GM19240 (cell line): ENCODE measurements around the gene WIPF2.

Experiments
- DNase-seq: peaks from one replicate; pipeline ENCODE4 v3.0.0; 2011; ENCODE audit warnings: low spot score; ENCODE audit not compliant: insufficient read length

WIPF2 gene

DNA sequence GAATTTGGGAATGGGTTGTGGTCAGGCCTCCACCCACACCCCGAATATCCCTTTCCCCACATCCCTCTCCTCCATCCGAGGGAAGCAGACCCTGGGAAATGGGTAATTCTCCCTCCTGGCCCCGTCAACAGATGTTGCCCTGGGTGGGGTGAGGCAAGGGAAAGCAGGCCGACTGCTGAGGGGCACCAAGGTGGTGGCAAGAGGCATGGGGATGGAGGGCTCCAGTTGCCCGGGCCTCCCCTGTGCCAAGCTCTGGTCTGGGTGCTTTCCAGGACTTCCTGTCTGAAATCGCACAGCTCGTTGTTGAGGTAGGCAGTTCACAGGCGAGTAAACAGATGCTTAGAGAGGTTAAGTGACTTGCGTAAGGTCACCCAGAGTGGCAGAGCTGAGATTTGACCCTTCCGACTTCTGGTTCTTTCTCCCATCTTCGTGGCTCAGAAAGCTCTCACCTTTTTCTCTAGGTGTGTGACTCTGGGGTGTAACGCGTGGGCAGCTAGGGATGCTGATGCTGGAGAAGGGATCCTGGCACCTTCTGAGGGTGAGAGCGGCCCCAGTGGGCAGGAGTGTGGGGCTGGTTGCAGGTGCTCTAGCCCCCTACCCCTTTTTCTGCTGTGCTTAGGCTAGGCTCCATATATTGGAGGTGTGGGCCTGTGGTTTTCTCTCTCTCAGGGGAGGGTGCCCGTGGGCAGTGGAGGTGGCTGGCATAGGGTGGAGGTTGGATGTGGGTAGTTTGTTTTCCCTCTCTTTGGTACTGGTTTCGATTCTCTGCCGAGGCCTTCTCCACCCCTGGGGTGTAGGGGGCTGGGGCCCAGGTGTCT, 107.1 kb downstream of the WIPF2 start:
- DNase-seq, result no peak

DNA sequence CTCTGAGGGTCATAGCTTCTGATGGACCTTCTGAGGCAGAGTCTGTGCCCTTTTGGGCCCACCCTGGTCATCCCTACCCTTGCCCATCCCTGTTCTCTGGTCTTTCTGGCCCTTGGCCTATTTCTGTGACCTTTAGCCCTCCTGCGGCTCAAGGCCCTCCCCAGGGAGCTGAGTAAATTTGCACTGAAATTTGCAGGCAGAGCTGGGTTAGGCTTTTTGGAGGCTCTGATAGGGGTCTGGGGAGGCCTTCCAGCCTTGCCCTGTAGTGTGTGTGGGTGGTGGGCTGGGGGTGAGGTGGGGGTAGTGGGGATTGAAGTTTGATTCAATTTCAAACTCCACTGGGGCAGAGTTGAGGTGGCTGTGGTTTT, 107.7 kb downstream of the WIPF2 start:
- no peak for DNase-seq

- no peak for DNase-seq
These were observed 108.2 kb downstream of the WIPF2 start for GRCh38 chr17:40327244-40327729.

- DNase-seq, result no peak
These were observed 108.8 kb downstream of the WIPF2 start for GRCh38 chr17:40327735-40328385.

DNA sequence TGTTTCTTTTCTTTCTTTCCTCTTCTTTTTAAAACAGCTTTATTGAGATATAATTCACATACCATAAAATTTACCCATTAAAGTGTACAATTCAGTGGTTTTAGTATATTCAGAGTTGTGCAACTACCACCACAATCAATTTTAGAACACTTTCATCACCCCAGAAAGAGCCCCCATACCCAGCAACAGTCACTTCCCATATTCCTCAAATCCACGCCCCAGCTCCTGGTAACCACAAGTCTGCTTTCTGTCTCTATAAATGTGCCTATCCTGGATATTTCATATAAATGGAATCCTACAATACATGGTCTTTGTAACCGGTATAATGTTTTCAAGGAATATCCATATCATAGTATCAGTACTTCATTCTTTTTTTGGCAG, 109.3 kb downstream of the WIPF2 start:
- no peak for DNase-seq

DNA sequence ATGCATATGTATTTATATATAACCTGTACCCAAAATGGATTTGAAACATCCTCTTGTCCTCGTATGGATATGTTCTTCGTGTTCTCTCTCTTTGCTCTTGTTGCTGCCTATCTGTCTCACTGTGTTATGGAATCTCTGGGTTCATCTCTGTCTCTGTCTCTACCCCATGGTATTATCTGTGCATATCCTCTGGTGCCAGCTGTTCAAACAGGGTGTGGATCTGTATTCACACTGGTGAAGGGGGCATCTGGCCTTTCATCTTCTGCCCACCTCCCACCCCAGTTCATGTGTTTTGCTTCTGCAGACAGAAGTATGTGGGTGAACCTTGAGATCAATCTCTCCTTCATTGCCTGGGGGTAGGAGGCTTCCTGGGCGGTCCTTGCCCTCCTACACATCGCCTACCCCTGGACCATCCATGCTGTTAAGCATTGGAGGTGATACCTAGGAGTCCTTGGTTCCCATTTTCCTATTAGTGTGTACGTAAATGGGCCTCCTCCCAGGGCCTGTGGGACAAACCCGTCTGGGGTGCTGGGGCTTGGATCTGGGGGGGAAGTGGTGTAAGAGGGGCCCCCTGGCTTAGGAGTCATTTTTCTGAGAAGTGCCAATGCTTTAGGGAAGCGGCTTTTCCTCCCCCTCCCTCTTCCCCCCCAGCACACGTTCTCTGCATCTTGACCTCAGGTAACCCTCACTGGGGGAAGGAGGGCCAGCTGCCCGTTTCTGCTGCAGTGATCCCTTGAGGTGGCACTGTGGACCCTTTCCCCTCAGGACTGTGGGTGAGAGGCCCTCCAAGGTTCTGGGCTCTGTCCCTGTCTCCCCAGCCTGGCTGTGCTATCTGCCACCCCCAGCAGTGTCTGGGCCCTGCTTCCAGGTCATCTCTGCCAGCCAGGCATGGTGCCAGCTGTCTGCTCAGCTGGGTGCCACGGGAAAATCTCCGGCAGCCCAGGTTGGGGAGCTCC, 111.0 kb downstream of the WIPF2 start:
- no peak for DNase-seq

DNA sequence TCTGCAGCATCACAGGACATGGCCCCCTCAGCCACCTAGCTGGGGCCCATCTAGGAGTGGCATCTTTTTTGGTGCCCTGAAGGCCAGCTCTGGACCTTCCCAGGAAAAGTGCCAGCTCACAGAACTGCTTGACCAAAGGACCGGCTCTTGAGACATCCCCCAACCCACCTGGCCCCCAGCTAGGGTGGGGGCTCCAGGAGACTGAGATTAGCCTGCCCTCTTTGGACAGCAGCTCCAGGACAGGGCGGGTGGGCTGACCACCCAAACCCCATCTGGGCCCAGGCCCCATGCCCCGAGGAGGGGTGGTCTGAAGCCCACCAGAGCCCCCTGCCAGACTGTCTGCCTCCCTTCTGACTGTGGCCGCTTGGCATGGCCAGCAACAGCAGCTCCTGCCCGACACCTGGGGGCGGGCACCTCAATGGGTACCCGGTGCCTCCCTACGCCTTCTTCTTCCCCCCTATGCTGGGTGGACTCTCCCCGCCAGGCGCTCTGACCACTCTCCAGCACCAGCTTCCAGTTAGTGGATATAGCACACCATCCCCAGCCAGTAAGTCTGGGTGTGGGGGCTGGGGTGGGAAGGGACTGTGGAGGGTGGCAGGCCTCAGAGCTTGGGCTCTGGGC, 111.9 kb downstream of the WIPF2 start:
- no peak for DNase-seq

DNA sequence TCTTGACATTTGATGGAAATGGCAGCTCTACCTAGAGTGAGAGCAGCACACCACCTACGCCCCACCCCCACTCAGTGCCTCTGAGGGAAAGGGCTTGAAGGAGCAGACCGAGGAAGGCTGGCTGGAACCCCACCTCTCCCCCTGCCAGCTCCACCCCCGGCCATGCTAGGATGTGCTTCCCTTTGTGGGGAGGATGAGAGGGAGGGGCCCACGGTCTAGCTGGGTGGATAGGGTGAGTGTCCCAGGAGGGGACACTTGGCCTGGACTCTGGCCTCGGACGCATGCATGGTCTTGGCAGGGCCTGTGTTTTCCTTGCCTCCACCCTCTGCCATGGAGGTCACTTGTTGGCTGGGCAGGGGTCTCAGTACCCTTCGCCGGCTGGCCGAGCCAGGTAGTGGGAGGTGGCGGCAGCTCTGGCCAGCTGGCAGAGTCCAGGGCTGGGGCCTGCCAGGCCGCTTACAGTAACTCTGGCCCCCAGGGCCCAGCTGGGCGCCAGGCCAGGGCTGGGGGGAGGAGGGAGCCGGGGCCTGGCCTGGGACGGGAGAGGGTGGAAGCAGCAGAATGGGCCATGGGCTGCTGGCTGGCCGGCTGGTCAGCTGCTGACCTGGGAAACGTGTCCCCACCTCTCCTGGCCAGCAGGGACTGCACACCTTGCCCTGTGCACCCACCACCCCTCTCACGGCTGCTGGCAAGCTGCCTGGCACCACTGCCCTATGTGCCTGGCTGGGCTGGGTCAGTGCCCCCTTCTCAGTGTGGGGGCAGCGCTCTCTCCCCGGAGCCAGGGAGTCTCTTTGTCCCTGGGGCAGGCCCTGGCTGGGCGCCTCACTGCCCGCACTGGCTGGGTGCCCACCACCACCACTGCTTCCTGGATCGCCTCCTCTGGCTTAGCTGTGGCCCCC, 112.9 kb downstream of the WIPF2 start:
- DNase-seq, result no peak
